GM12878 (cell line): ENCODE results near the gene VAV2. TPM values are rescaled to one million over a fixed set of nuclear protein-coding genes. Genes with fewer than 3 reads are reported as not detected.

Experiments used
- ATAC-seq: fragments of 200-7000 bp; cut with Tn5 transposase; 3 replicates; pipeline ENCODE4 v1.9.1; 2020; ENCODE audit warnings: mild to moderate bottlenecking, moderate library complexity
- BruUV-seq: library from RNA; stranded (reverse); fragments of 400-500 nt; replicated peaks from 2 replicates; lab custom pipeline; 2021; lab: Mats Ljungman, UMichigan
- CTCF ChIA-PET: fragments of 300-600 bp; sonication (Branson Sonifier 250); formaldehyde crosslinking; extraction: SDS; loops from one replicate; lab custom pipeline; 2021; ENCODE audit warnings: inconsistent platforms; lab: Yijun Ruan, JAX
- POLR2A ChIA-PET: fragments of 350-600 bp; formaldehyde crosslinking; extraction: SDS; loops from one replicate; lab custom pipeline; 2021; ENCODE audit warnings: inconsistent platforms; lab: Charles Lee
- RAD21 ChIA-PET: fragments of 300-600 bp; sonication (Branson Sonifier 250); formaldehyde crosslinking; loops from one replicate; lab custom pipeline; 2023; ENCODE audit warnings: antibody characterized with exemption; ENCODE audit not compliant: unreplicated experiment; lab: Charles Lee
- SMC1A ChIA-PET: fragments of 300-600 bp; sonication (Branson Sonifier 250); formaldehyde crosslinking; loops from one replicate; lab custom pipeline; 2023; ENCODE audit not compliant: unreplicated experiment, uncharacterized antibody; lab: Charles Lee
- DNase-seq: peaks from one replicate; pipeline ENCODE4 v3.0.0-alpha.2; 2011; ENCODE audit warnings: low read depth, low spot score
- FAIRE-seq: peaks from 3 replicates; lab custom pipeline; 2011; peaks lifted over from hg19 to GRCh38; lab: Jason Lieb, UNC
- H2AFZ ChIP-seq: 2 replicates; pipeline ENCODE4 v1.6.0; 2011; ENCODE audit warnings: low read depth, low read length, control low read depth; ENCODE audit not compliant: control insufficient read depth
- H3K27ac ChIP-seq: 2 replicates; pipeline ENCODE4 v1.5.1; 2011; ENCODE audit warnings: control low read depth; ENCODE audit not compliant: control insufficient read depth, insufficient read depth
- H3K27me3 ChIP-seq, 2 experiments: replicated peaks in 1 of 2; 2 replicates each; pipeline versions ENCODE4 v1.6.0 to v1.6.1; 2011; ENCODE audit warnings: low read length in 1 of 2; ENCODE audit not compliant: control insufficient read depth in 2 of 2, insufficient read depth in 2 of 2
- H3K36me3 ChIP-seq, 2 experiments: 2 replicates each; pipeline ENCODE4 v1.5.1; 2011; ENCODE audit warnings: low read length in 1 of 2; ENCODE audit not compliant: control insufficient read depth in 2 of 2, insufficient read depth in 2 of 2
- H3K4me1 ChIP-seq: 2 replicates; pipeline ENCODE4 v1.6.1; 2011; ENCODE audit warnings: mild to moderate bottlenecking, low read length, moderate library complexity, mixed read lengths; ENCODE audit not compliant: control insufficient read depth, insufficient read depth
- H3K4me2 ChIP-seq: 2 replicates; pipeline ENCODE4 v1.6.0; 2011; ENCODE audit warnings: control low read depth; ENCODE audit not compliant: control insufficient read depth, insufficient read depth
- H3K4me3 ChIP-seq: fragments of 200-600 bp; sonication (generic); 2 replicates; pipeline ENCODE4 v1.5.1; 2016
- H3K79me2 ChIP-seq: 2 replicates; pipeline ENCODE4 v1.6.0; 2011; ENCODE audit warnings: low read length; ENCODE audit not compliant: control insufficient read depth, insufficient read depth
- H3K9ac ChIP-seq: 2 replicates; pipeline ENCODE4 v1.8.0; 2011; ENCODE audit warnings: low read length, control low read depth, mixed read lengths; ENCODE audit not compliant: control insufficient read depth, insufficient read depth
- H3K9me3 ChIP-seq: replicated peaks from 3 replicates; pipeline ENCODE4 v1.5.1; 2011; ENCODE audit warnings: mild to moderate bottlenecking, low read length; ENCODE audit not compliant: control insufficient read depth, insufficient read depth
- H4K20me1 ChIP-seq: 2 replicates; pipeline ENCODE4 v1.6.0; 2011; ENCODE audit not compliant: control insufficient read depth, insufficient read depth
- ATF3 ChIP-seq: IDR thresholded peaks from 2 replicates; pipeline ENCODE4 v1.6.1; 2011; ENCODE audit warnings: low read depth, mild to moderate bottlenecking, low read length, moderate library complexity, borderline replicate concordance; ENCODE audit errors: extremely low read depth
- IKZF1 ChIP-seq: fragments of 450-650 bp; conservative IDR thresholded peaks from 2 replicates; pipeline ENCODE4 v1.6.1; 2017; ENCODE audit warnings: antibody characterized with exemption, mild to moderate bottlenecking
- NFYB ChIP-seq: IDR thresholded peaks from 2 replicates; pipeline ENCODE4 v1.6.1; 2011; ENCODE audit warnings: low read depth, mild to moderate bottlenecking, low read length, improper control_type of control experiment, moderate library complexity; ENCODE audit not compliant: insufficient read depth
- RUNX3 ChIP-seq: IDR thresholded peaks from 2 replicates; pipeline ENCODE4 v1.6.1; 2012; ENCODE audit warnings: low read length, inconsistent platforms
- SIN3A ChIP-seq: IDR thresholded peaks from 2 replicates; pipeline ENCODE4 v1.6.1; 2012; ENCODE audit warnings: low read depth, low read length, improper control_type of control experiment
- ZNF207 ChIP-seq: fragments of 450-650 bp; IDR thresholded peaks from 2 replicates; pipeline ENCODE4 v1.6.1; 2014; ENCODE audit warnings: antibody characterized with exemption, mild to moderate bottlenecking, borderline replicate concordance
- WGBS: methylation state at CpG from one replicate; pipeline ENCODE4 v1.1.6; 2016; ENCODE audit warnings: low lambda C conversion rate; ENCODE audit not compliant: insufficient replicate concordance, insufficient coverage; ENCODE audit errors: missing lambda C conversion rate; 5-methylcytosine and 5-hydroxymethylcytosine counted together
- in situ Hi-C: fragments of 300-500 bp; cut with MboI; formaldehyde crosslinking; loops from 9 replicates; pipeline ENCODE4 v1.14.3; 2018; ENCODE audit warnings: mixed read lengths
- intact Hi-C: fragments of 100-400 bp; cut with micrococcal nuclease; formaldehyde crosslinking; loops from one replicate; pipeline ENCODE4 v1.14.2; 2022; ENCODE audit not compliant: unreplicated experiment
- polyA plus RNA-seq, 11 experiments: library from polyadenylated mRNA; depleted of rRNA in 4 of 11; unstranded in 6 of 11; stranded (reverse) in 5 of 11; fragments of >200 nt; fragmentation: Nextera tagmentation in 4 of 11; fragmentation: Illumina TruSeq in 1 of 11; extraction: Ambion mirVana in 4 of 11; extraction: Trizol in 1 of 11; gene quantifications; 1 replicate in 1 of 11; 2 replicates in 10 of 11; pipeline versions ENCODE4 v1.2.1 to v1.2.3, GENCODE V29; 2011 to 2016; ENCODE audit warnings: inconsistent platforms in 2 of 11, missing spikeins in 2 of 11, low read depth in 1 of 11
- total RNA-seq, 4 experiments: library from RNA; depleted of rRNA in 3 of 4; stranded (reverse); fragments of >200 nt in 3 of 4; fragmentation: Illumina TruSeq in 1 of 4; extraction: Trizol in 1 of 4; gene quantifications; 2 replicates each; pipeline versions ENCODE4 v1.2.1 to v1.2.3, GENCODE V29; 2013 to 2021

Gene VAV2
- total and polyA plus RNA-seq, 10 of the 15 experiments (the other 5 are each of a cell fraction or from before 2014, with no cell fraction given), result 0.13 to 43.9 (median 16.9) TPM

DNA sequence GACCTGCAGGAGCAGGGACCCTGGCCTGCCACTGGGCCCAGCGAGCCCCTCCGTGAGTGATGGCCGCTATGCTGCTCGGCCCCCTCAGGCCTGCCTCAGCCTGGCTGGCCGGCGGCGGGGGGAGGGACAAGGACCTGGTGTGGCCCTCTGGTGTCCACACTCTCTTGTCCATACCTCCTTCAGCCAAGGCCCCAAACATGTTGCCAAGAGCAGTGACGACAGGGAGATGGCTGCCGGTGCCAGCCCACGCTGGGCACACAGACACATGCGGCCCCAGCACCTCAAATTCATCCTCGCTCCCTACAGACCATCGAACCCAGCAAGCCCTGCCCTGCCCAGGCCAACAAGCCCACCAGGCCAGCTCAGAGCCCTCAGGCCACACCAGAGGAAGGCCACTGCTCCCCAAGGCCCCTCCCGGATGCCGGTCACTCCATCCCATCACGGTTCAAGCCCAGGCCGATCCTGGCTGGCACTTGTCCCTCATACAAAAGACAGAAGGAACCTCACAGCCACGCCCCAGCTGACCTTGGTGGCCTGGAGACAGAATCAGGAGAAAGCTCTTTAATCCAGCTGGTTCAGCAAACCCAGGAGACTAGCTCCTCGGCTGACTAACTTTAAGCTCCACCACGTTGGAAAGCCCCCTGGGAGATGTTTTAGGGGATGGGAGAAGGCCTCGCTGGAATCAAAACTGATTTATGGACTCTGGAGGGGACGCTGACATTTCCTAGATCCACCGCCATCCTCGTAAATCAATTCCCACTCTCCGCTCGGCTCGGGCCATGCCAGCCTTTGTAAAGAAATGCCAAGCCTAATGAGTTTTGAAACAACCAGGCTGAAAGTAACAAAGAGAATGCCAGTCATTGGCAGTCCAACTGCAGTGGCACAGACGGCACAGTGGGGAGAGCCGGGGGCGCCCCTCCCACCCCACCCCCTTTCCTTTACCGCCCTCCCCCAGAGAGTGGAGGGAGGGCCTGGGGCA, 84.9 kb downstream of the VAV2 start:
- no peak for TF ChIP-seq ZNF207
- no peak for TF ChIP-seq NFYB
- TF ChIP-seq ATF3, result no peak
- no peak for TF ChIP-seq SIN3A
- no peak for TF ChIP-seq IKZF1
- no peak for TF ChIP-seq RUNX3
- Histone ChIP-seq H3K4me3 (no peak overlapping the region), H3K9me3 (no peaks in the 10 kb centered on the region; the same call in 2 of the 3 replicates), H3K79me2 (peaks cover 41% of the 10 kb centered on the region), H3K4me2 (no peak overlapping the region), H4K20me1 (no peaks in the 10 kb centered on the region), H3K36me3 (peaks cover 3 to 5% of the 10 kb centered on the region in 2 experiments; a peak in 3 of 4 replicates), H3K9ac (no peak overlapping the region), H2AFZ (no peak overlapping the region), H3K27ac (no peak overlapping the region), H3K4me1 (peaks cover 14% of the 10 kb centered on the region), H3K27me3 (no peaks in the 10 kb centered on the region)
- no peak for FAIRE-seq
- in situ Hi-C loops (no loop called here), intact Hi-C loops (loop anchor here (1.0 kb wide), 1 partner anchor 37 kb away; no protein-coding TSS in a partner anchor)
- ChIA-PET SMC1A (interaction anchor here (3.8 kb wide), 1 partner anchor 38 kb away, joined by 33 read pairs; no protein-coding TSS in a partner anchor), RAD21 (interaction anchor here (1.7 kb wide), 1 partner anchor 86 kb away, joined by 6 read pairs; no protein-coding TSS in a partner anchor), CTCF (interaction anchor here (1.4 kb wide), 1 partner anchor 37 kb away, joined by 6 read pairs; no protein-coding TSS in a partner anchor), POLR2A (interaction anchor here (3.2 kb wide), 1 partner anchor 38 kb away, joined by 35 read pairs; no protein-coding TSS in a partner anchor)
- no peak for ATAC-seq
- no peak for DNase-seq
- BruUV-seq, result no TSS peak
- 93% methylated on average over 25 of the region's 31 CpGs for WGBS
